Measurements from ENCODE around the gene PI4KA. TPM values are rescaled to one million over a fixed set of nuclear protein-coding genes. Genes with fewer than 3 reads are reported as not detected.

PI4KA gene
- total RNA-seq, 1 experiment from 2014 or later, result 65.8 TPM

DNA sequence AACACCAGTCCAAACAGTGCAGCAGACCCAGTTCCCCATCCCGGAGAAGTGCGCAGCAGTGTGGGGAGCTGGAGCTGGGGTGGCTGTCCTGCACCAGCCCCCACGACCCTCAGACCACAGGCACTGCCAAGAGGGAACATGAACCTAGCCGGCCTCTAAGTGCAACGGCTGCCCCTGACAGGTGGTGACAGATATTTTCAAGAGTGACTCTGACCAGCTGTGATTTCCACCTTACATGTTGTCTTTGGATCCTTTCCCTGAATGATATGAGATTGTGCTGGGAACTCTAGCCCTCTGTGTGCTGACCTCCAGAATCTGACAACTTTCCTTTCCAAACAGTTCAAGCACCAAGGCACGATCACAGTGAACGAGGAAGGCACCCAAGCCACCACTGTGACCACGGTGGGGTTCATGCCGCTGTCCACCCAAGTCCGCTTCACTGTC, 72.1 kb downstream of the PI4KA start:
- H2BK120ac ChIP-seq (ENCODE audit: low read depth, low read length, poor library complexity, severe bottlenecking), result no peak overlapping the region
- H2BK5ac ChIP-seq (ENCODE audit: insufficient read length, low read length), result no peak overlapping the region
- peaks cover 11 to 16% of the 10 kb centered on the region in 2 experiments for H3K4me1 Mint-ChIP-seq
- H3K9ac ChIP-seq (ENCODE audit: extremely low read depth, insufficient read length, low read length), result no peak overlapping the region
- no peak overlapping the region for H2BK12ac ChIP-seq (ENCODE audit: insufficient read length, low read depth, low read length)
- peaks cover 0 to 7% (median 3%) of the 10 kb centered on the region in 3 experiments; a peak in 1 of 7 replicates for H3K36me3 Mint-ChIP-seq (ENCODE audit: insufficient read depth in 1 of 3, low read depth in 3 of 3)
- H2BK15ac ChIP-seq (ENCODE audit: low read depth, low read length), result no peak overlapping the region
- no peaks in the 10 kb centered on the region for H3K27me3 ChIP-seq (ENCODE audit: insufficient read depth, low read length)
- WGBS (ENCODE audit: extremely low coverage, insufficient read length, low lambda C conversion rate), result no CpG with 5 or more reads among the region's 10 CpGs
- no peak overlapping the region for H3K14ac ChIP-seq (ENCODE audit: insufficient read depth, low read length)
- no peak overlapping the region for H3K23ac ChIP-seq (ENCODE audit: insufficient read length, low read depth, low read length)
- no peak overlapping the region for H2AFZ ChIP-seq (ENCODE audit: low read length)
- no peaks in the 10 kb centered on the region for H3K79me1 ChIP-seq (ENCODE audit: insufficient read depth, low read depth, low read length, poor library complexity, severe bottlenecking)
- H3T11ph ChIP-seq (ENCODE audit: low read length), result no peak overlapping the region
- H3K56ac ChIP-seq (ENCODE audit: insufficient read length, low read depth, low read length), result no peak overlapping the region
- no peaks in the 10 kb centered on the region for H4K20me1 ChIP-seq (ENCODE audit: control insufficient read depth, insufficient read depth, insufficient read length)
- H4K8ac ChIP-seq (replicated peaks; ENCODE audit: insufficient read length, low read depth, low read length), result no peak overlapping the region
- no peaks in the 10 kb centered on the region for H3K23me2 ChIP-seq (ENCODE audit: insufficient read length, low read depth, low read length, poor library complexity, severe bottlenecking)
- no peak for DNase-seq
- H3K4me1 ChIP-seq (ENCODE audit: insufficient read depth, low read length), result no peaks in the 10 kb centered on the region; the same call in none of the 2 replicates
- no peak overlapping the region for H3K4me2 ChIP-seq (ENCODE audit: insufficient read depth, insufficient read length, low read length)
- H3K27ac ChIP-seq (ENCODE audit: insufficient read length, low read depth, low read length), result no peak overlapping the region
- H3K18ac ChIP-seq (ENCODE audit: insufficient read length, low read depth, low read length), result no peak overlapping the region
- no peaks in the 10 kb centered on the region for H3K9me3 Mint-ChIP-seq
- no peak overlapping the region for H2BK20ac ChIP-seq (ENCODE audit: low read depth, low read length, poor library complexity, severe bottlenecking)
- H3K4me3 Mint-ChIP-seq, result no peak overlapping the region
- no peaks in the 10 kb centered on the region for H3K9me3 ChIP-seq (ENCODE audit: control insufficient read depth, low read depth, low read length)
- no peak overlapping the region for H3K4ac ChIP-seq (ENCODE audit: low read depth, low read length)
- H3K27ac Mint-ChIP-seq, result peak overlapping the region in 2 of 3 experiments; percentile 28 to 45; a peak in 2 of 7 replicates
- no peak overlapping the region for H4K91ac ChIP-seq (ENCODE audit: insufficient read length, low read depth, low read length)
- no peaks in the 10 kb centered on the region for H3K27me3 Mint-ChIP-seq (ENCODE audit: low read depth)
- TF ChIP-seq, protein P1, sequence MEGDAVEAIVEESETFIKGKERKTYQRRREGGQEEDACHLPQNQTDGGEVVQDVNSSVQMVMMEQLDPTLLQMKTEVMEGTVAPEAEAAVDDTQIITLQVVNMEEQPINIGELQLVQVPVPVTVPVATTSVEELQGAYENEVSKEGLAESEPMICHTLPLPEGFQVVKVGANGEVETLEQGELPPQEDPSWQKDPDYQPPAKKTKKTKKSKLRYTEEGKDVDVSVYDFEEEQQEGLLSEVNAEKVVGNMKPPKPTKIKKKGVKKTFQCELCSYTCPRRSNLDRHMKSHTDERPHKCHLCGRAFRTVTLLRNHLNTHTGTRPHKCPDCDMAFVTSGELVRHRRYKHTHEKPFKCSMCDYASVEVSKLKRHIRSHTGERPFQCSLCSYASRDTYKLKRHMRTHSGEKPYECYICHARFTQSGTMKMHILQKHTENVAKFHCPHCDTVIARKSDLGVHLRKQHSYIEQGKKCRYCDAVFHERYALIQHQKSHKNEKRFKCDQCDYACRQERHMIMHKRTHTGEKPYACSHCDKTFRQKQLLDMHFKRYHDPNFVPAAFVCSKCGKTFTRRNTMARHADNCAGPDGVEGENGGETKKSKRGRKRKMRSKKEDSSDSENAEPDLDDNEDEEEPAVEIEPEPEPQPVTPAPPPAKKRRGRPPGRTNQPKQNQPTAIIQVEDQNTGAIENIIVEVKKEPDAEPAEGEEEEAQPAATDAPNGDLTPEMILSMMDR (conservative IDR thresholded peaks at IDR 0.05), result no peak
- no peak overlapping the region for H4K5ac ChIP-seq (ENCODE audit: insufficient read length, low read depth, low read length)
- H2AK5ac ChIP-seq (ENCODE audit: insufficient read length, low read length), result no peak overlapping the region
- H3K79me2 ChIP-seq (ENCODE audit: insufficient read depth, low read length), result no peaks in the 10 kb centered on the region
